HFF-Myc (cell line): ENCODE data around the gene TMEM198.
A peak's percentile ranks its signal among the peaks of the same experiment; 100 is the strongest.

ENCODE experiments used
- DNase-seq: peaks from one replicate; pipeline ENCODE4 v3.0.0-alpha.2; 2011; ENCODE audit warnings: low read depth; ENCODE audit errors: extremely low read depth
- H3K4me3 ChIP-seq: replicated peaks from 2 replicates; pipeline ENCODE4 v1.5.1; 2011; ENCODE audit warnings: low read depth, mild to moderate bottlenecking, control low read depth, low read length
- CTCF ChIP-seq: IDR thresholded peaks from 2 replicates; pipeline ENCODE4 v1.5.1; 2012; ENCODE audit warnings: mild to moderate bottlenecking, low read depth, low read length, control low read depth; ENCODE audit errors: missing control alignments

The TMEM198 gene

GRCh38 chr2:219553168-219553417 lies 9.3 kb downstream of the TMEM198 start:
- peak overlapping the region; percentile 44 for H3K4me3 ChIP-seq

GRCh38 chr2:219553463-219553963 lies 9.7 kb downstream of the TMEM198 start:
- TF ChIP-seq CTCF: no peak
- no peak for DNase-seq
- H3K4me3 ChIP-seq: no peak overlapping the region

More at GRCh38 chr2:219553168-219553417, 9.3 kb downstream of the TMEM198 start:
- TF ChIP-seq CTCF: no peak
- DNase-seq: no peak

GRCh38 chr2:219554350-219554749 lies 10.5 kb downstream of the TMEM198 start:
- no peak overlapping the region for H3K4me3 ChIP-seq
- no peak for TF ChIP-seq CTCF
- no peak for DNase-seq

GRCh38 chr2:219555956-219556355 lies 12.1 kb downstream of the TMEM198 start:
- DNase-seq: no peak
- H3K4me3 ChIP-seq: no peak overlapping the region
- TF ChIP-seq CTCF: no peak

- no peak overlapping the region for H3K4me3 ChIP-seq
- no peak for DNase-seq
- no peak for TF ChIP-seq CTCF
Observed at GRCh38 chr2:219556413-219556812, 12.6 kb downstream of the TMEM198 start.

- DNase-seq: no peak
- no peak for TF ChIP-seq CTCF
Observed at GRCh38 chr2:219557320-219557719, 13.5 kb downstream of the TMEM198 start.

More at GRCh38 chr2:219557320-219557719, 13.5 kb downstream of the TMEM198 start:
- H3K4me3 ChIP-seq: no peak overlapping the region
